GM12878 (cell line): ENCODE results near the gene SSNA1. TPM values are rescaled to one million over a fixed set of nuclear protein-coding genes. Genes with fewer than 3 reads are reported as not detected.

ENCODE experiments used
- ATAC-seq: fragments of 200-7000 bp; cut with Tn5 transposase; 3 replicates; pipeline ENCODE4 v1.9.1; 2020; ENCODE audit warnings: mild to moderate bottlenecking, moderate library complexity
- BruUV-seq: library from RNA; stranded (reverse); fragments of 400-500 nt; replicated peaks from 2 replicates; lab custom pipeline; 2021; lab: Mats Ljungman, UMichigan
- CTCF ChIA-PET: fragments of 300-600 bp; sonication (Branson Sonifier 250); formaldehyde crosslinking; extraction: SDS; loops from one replicate; lab custom pipeline; 2021; ENCODE audit warnings: inconsistent platforms; lab: Yijun Ruan, JAX
- POLR2A ChIA-PET: fragments of 350-600 bp; formaldehyde crosslinking; extraction: SDS; loops from one replicate; lab custom pipeline; 2021; ENCODE audit warnings: inconsistent platforms; lab: Charles Lee
- RAD21 ChIA-PET: fragments of 300-600 bp; sonication (Branson Sonifier 250); formaldehyde crosslinking; loops from one replicate; lab custom pipeline; 2023; ENCODE audit warnings: antibody characterized with exemption; ENCODE audit not compliant: unreplicated experiment; lab: Charles Lee
- SMC1A ChIA-PET: fragments of 300-600 bp; sonication (Branson Sonifier 250); formaldehyde crosslinking; loops from one replicate; lab custom pipeline; 2023; ENCODE audit not compliant: unreplicated experiment, uncharacterized antibody; lab: Charles Lee
- DNase-seq: peaks from one replicate; pipeline ENCODE4 v3.0.0-alpha.2; 2011; ENCODE audit warnings: low read depth, low spot score
- FAIRE-seq: peaks from 3 replicates; lab custom pipeline; 2011; peaks lifted over from hg19 to GRCh38; lab: Jason Lieb, UNC
- H2AFZ ChIP-seq: 2 replicates; pipeline ENCODE4 v1.6.0; 2011; ENCODE audit warnings: low read depth, low read length, control low read depth; ENCODE audit not compliant: control insufficient read depth
- H3K27ac ChIP-seq: 2 replicates; pipeline ENCODE4 v1.5.1; 2011; ENCODE audit warnings: control low read depth; ENCODE audit not compliant: control insufficient read depth, insufficient read depth
- H3K27me3 ChIP-seq, 2 experiments: replicated peaks in 1 of 2; 2 replicates each; pipeline versions ENCODE4 v1.6.0 to v1.6.1; 2011; ENCODE audit warnings: low read length in 1 of 2; ENCODE audit not compliant: control insufficient read depth in 2 of 2, insufficient read depth in 2 of 2
- H3K36me3 ChIP-seq, 2 experiments: 2 replicates each; pipeline ENCODE4 v1.5.1; 2011; ENCODE audit warnings: low read length in 1 of 2; ENCODE audit not compliant: control insufficient read depth in 2 of 2, insufficient read depth in 2 of 2
- H3K4me1 ChIP-seq: 2 replicates; pipeline ENCODE4 v1.6.1; 2011; ENCODE audit warnings: mild to moderate bottlenecking, low read length, moderate library complexity, mixed read lengths; ENCODE audit not compliant: control insufficient read depth, insufficient read depth
- H3K4me2 ChIP-seq: 2 replicates; pipeline ENCODE4 v1.6.0; 2011; ENCODE audit warnings: control low read depth; ENCODE audit not compliant: control insufficient read depth, insufficient read depth
- H3K4me3 ChIP-seq: fragments of 200-600 bp; sonication (generic); 2 replicates; pipeline ENCODE4 v1.5.1; 2016
- H3K79me2 ChIP-seq: 2 replicates; pipeline ENCODE4 v1.6.0; 2011; ENCODE audit warnings: low read length; ENCODE audit not compliant: control insufficient read depth, insufficient read depth
- H3K9ac ChIP-seq: 2 replicates; pipeline ENCODE4 v1.8.0; 2011; ENCODE audit warnings: low read length, control low read depth, mixed read lengths; ENCODE audit not compliant: control insufficient read depth, insufficient read depth
- H3K9me3 ChIP-seq: replicated peaks from 3 replicates; pipeline ENCODE4 v1.5.1; 2011; ENCODE audit warnings: mild to moderate bottlenecking, low read length; ENCODE audit not compliant: control insufficient read depth, insufficient read depth
- H4K20me1 ChIP-seq: 2 replicates; pipeline ENCODE4 v1.6.0; 2011; ENCODE audit not compliant: control insufficient read depth, insufficient read depth
- BHLHE40 ChIP-seq, 2 experiments: fragments of 450-650 bp in 1 of 2; IDR thresholded peaks; 2 replicates each; pipeline ENCODE4 v1.6.1; 2011 to 2017; ENCODE audit warnings: low read depth in 2 of 2, borderline replicate concordance in 1 of 2, improper control_type of control experiment in 1 of 2, low read length in 1 of 2, mild to moderate bottlenecking in 1 of 2
- CBX5 ChIP-seq: sonication (generic); IDR thresholded peaks from 2 replicates; pipeline ENCODE4 v1.6.1; 2016; ENCODE audit warnings: low read depth, moderate library complexity, mild to moderate bottlenecking, inconsistent platforms
- CHD2 ChIP-seq: IDR thresholded peaks from 2 replicates; pipeline ENCODE4 v1.6.1; 2011; ENCODE audit warnings: low read depth, low read length, improper control_type of control experiment, borderline replicate concordance
- EGR1 ChIP-seq, 2 experiments: IDR thresholded peaks; 1 replicate in 1 of 2; 2 replicates in 1 of 2; pipeline ENCODE4 v1.6.1; 2011 to 2012; ENCODE audit warnings: low read depth in 2 of 2, low read length in 2 of 2, borderline replicate concordance in 1 of 2, mild to moderate bottlenecking in 1 of 2, moderate library complexity in 1 of 2
- FOS ChIP-seq: IDR thresholded peaks from 3 replicates; pipeline ENCODE4 v1.6.1; 2011; ENCODE audit warnings: borderline replicate concordance; ENCODE audit not compliant: insufficient read length; ENCODE audit errors: extremely low read depth
- HDAC6 ChIP-seq: fragments of 200-600 bp; sonication (generic); IDR thresholded peaks from one replicate; pipeline ENCODE4 v1.8.0; 2017; ENCODE audit warnings: antibody characterized with exemption; ENCODE audit not compliant: unreplicated experiment
- JUNB ChIP-seq: IDR thresholded peaks from 2 replicates; pipeline ENCODE4 v1.6.1; 2016; ENCODE audit warnings: antibody characterized with exemption, mild to moderate bottlenecking
- NBN ChIP-seq: fragments of 450-650 bp; IDR thresholded peaks from 2 replicates; pipeline ENCODE4 v1.6.1; 2016
- NR2F1 ChIP-seq: fragments of 450-650 bp; conservative IDR thresholded peaks from 2 replicates; pipeline ENCODE4 v1.6.1; 2017; ENCODE audit warnings: mild to moderate bottlenecking
- SREBF2 ChIP-seq: IDR thresholded peaks from 2 replicates; pipeline ENCODE4 v1.6.1; 2012; ENCODE audit warnings: mild to moderate bottlenecking, low read length
- SRF ChIP-seq, 2 experiments: IDR thresholded peaks; 2 replicates each; pipeline ENCODE4 v1.6.1; 2011; ENCODE audit warnings: low read depth in 2 of 2, low read length in 2 of 2, mild to moderate bottlenecking in 1 of 2, moderate library complexity in 1 of 2
- SUZ12 ChIP-seq: fragments of 200-600 bp; sonication (generic); IDR thresholded peaks from one replicate; pipeline ENCODE4 v1.6.1; 2018; ENCODE audit warnings: antibody characterized with exemption, mild to moderate bottlenecking; ENCODE audit not compliant: unreplicated experiment
- YY1 ChIP-seq: IDR thresholded peaks from 2 replicates; pipeline ENCODE4 v1.6.1; 2011; ENCODE audit warnings: low read depth, mild to moderate bottlenecking, low read length
- WGBS: methylation state at CpG from one replicate; pipeline ENCODE4 v1.1.6; 2016; ENCODE audit warnings: low lambda C conversion rate; ENCODE audit not compliant: insufficient replicate concordance, insufficient coverage; ENCODE audit errors: missing lambda C conversion rate; 5-methylcytosine and 5-hydroxymethylcytosine counted together
- in situ Hi-C: fragments of 300-500 bp; cut with MboI; formaldehyde crosslinking; loops from 9 replicates; pipeline ENCODE4 v1.14.3; 2018; ENCODE audit warnings: mixed read lengths
- intact Hi-C: fragments of 100-400 bp; cut with micrococcal nuclease; formaldehyde crosslinking; loops from one replicate; pipeline ENCODE4 v1.14.2; 2022; ENCODE audit not compliant: unreplicated experiment
- polyA plus RNA-seq, 11 experiments: library from polyadenylated mRNA; depleted of rRNA in 4 of 11; unstranded in 6 of 11; stranded (reverse) in 5 of 11; fragments of >200 nt; fragmentation: Nextera tagmentation in 4 of 11; fragmentation: Illumina TruSeq in 1 of 11; extraction: Ambion mirVana in 4 of 11; extraction: Trizol in 1 of 11; gene quantifications; 1 replicate in 1 of 11; 2 replicates in 10 of 11; pipeline versions ENCODE4 v1.2.1 to v1.2.3, GENCODE V29; 2011 to 2016; ENCODE audit warnings: inconsistent platforms in 2 of 11, missing spikeins in 2 of 11, low read depth in 1 of 11
- total RNA-seq, 4 experiments: library from RNA; depleted of rRNA in 3 of 4; stranded (reverse); fragments of >200 nt in 3 of 4; fragmentation: Illumina TruSeq in 1 of 4; extraction: Trizol in 1 of 4; gene quantifications; 2 replicates each; pipeline versions ENCODE4 v1.2.1 to v1.2.3, GENCODE V29; 2013 to 2021
- TF ChIP-seq, protein P1 (sequence below): fragments of 450-650 bp; IDR thresholded peaks from 2 replicates; pipeline ENCODE4 v1.6.1; 2017; ENCODE audit warnings: borderline replicate concordance
- TF ChIP-seq, protein P2 (sequence below), 3 experiments: IDR thresholded peaks in 2 of 3; conservative IDR thresholded peaks in 1 of 3; 2 replicates each; pipeline ENCODE4 v1.5.1; 2011; ENCODE audit warnings: low read depth in 3 of 3, low read length in 3 of 3, mild to moderate bottlenecking in 3 of 3, control low read depth in 2 of 3, moderate library complexity in 2 of 3, inconsistent platforms in 1 of 3, mixed read lengths in 1 of 3; ENCODE audit not compliant: control insufficient read depth in 2 of 3, insufficient read depth in 1 of 3; ENCODE audit errors: extremely low read depth in 1 of 3
- TF ChIP-seq, protein P3 (sequence below): IDR thresholded peaks from 2 replicates; pipeline ENCODE4 v1.6.1; 2011; ENCODE audit warnings: mild to moderate bottlenecking, low read depth, low read length, moderate library complexity; ENCODE audit not compliant: insufficient replicate concordance

Gene SSNA1
- total and polyA plus RNA-seq, 10 of the 15 experiments (the other 5 are each of a cell fraction or from before 2014, with no cell fraction given) = 0.63 to 139 (median 78.0) TPM

DNA sequence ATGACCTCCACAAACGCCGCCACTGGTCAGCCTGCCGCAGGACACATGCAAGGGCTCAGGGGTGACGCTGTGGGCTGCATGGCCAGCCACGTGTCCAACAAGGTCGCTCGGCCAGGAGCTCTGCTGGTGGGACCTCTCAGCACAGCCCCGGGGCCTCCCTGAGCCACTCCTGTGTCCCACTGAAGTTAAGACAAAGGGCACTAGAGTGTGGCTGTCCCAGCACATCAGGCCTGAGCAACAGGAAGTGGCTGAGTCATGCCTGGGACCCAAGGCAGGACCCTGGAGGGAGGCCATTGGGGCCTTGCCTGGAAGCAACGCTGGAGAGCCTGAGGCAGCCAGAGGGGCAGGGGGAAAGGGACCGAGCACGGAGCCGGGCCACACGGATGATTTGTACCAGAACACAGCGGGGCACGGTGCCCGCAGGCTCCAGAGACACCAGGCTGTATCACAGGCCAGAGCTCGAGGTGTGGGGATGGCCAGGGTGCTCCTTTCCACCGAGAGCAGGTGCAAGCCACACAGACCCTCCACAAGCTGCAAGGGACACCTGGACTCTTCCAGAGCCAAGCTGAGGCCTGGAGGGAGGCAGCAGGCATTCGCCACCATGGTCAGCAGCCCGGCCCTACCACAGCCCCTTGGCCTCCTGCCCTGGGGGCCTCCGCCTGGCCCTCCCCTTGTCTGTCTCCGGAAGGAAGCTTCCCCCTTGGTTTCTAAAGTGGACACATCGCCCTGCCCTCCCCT lies 10.1 kb upstream of the SSNA1 start:
- intact Hi-C loops = no loop called here
- SMC1A ChIA-PET = no interaction called here
- TF ChIP-seq, protein P1, sequence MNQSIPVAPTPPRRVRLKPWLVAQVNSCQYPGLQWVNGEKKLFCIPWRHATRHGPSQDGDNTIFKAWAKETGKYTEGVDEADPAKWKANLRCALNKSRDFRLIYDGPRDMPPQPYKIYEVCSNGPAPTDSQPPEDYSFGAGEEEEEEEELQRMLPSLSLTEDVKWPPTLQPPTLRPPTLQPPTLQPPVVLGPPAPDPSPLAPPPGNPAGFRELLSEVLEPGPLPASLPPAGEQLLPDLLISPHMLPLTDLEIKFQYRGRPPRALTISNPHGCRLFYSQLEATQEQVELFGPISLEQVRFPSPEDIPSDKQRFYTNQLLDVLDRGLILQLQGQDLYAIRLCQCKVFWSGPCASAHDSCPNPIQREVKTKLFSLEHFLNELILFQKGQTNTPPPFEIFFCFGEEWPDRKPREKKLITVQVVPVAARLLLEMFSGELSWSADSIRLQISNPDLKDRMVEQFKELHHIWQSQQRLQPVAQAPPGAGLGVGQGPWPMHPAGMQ = no peak
- no peak for TF ChIP-seq NBN
- TF ChIP-seq FOS = no peak
- TF ChIP-seq SUZ12 = no peak
- TF ChIP-seq HDAC6 = no peak
- no peak for TF ChIP-seq CBX5
- TF ChIP-seq BHLHE40 (IDR thresholded peaks at IDR 0.05; ENCODE audit: borderline replicate concordance in 1 of 2, low read depth in 2 of 2, low read length in 1 of 2) = no peak
- TF ChIP-seq SRF (IDR thresholded peaks at IDR 0.05; ENCODE audit: low read depth in 2 of 2, low read length in 2 of 2) = no peak
- no peak for TF ChIP-seq EGR1 (IDR thresholded peaks at IDR 0.05; ENCODE audit: borderline replicate concordance in 1 of 2, low read depth in 2 of 2, low read length in 2 of 2)
- TF ChIP-seq, protein P2, sequence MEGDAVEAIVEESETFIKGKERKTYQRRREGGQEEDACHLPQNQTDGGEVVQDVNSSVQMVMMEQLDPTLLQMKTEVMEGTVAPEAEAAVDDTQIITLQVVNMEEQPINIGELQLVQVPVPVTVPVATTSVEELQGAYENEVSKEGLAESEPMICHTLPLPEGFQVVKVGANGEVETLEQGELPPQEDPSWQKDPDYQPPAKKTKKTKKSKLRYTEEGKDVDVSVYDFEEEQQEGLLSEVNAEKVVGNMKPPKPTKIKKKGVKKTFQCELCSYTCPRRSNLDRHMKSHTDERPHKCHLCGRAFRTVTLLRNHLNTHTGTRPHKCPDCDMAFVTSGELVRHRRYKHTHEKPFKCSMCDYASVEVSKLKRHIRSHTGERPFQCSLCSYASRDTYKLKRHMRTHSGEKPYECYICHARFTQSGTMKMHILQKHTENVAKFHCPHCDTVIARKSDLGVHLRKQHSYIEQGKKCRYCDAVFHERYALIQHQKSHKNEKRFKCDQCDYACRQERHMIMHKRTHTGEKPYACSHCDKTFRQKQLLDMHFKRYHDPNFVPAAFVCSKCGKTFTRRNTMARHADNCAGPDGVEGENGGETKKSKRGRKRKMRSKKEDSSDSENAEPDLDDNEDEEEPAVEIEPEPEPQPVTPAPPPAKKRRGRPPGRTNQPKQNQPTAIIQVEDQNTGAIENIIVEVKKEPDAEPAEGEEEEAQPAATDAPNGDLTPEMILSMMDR (IDR thresholded peaks at IDR 0.05 in 2 of 3, conservative IDR thresholded peaks at IDR 0.05 in 1 of 3; ENCODE audit: control insufficient read depth in 2 of 3, extremely low read depth in 1 of 3, insufficient read depth in 1 of 3, low read depth in 3 of 3, low read length in 3 of 3) = no peak
- TF ChIP-seq NR2F1 = no peak
- no peak for TF ChIP-seq CHD2
- TF ChIP-seq YY1 = no peak
- TF ChIP-seq JUNB = no peak
- TF ChIP-seq SREBF2 = no peak
- TF ChIP-seq, protein P3, sequence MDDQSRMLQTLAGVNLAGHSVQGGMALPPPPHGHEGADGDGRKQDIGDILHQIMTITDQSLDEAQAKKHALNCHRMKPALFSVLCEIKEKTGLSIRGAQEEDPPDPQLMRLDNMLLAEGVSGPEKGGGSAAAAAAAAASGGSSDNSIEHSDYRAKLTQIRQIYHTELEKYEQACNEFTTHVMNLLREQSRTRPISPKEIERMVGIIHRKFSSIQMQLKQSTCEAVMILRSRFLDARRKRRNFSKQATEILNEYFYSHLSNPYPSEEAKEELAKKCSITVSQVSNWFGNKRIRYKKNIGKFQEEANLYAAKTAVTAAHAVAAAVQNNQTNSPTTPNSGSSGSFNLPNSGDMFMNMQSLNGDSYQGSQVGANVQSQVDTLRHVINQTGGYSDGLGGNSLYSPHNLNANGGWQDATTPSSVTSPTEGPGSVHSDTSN = no peak

More for the DNA sequence above, 10.1 kb upstream of the SSNA1 start:
- Histone ChIP-seq H3K9me3 (no peaks in the 10 kb centered on the region), H3K27me3 (no peaks in the 10 kb centered on the region), H3K4me2 (no peak overlapping the region), H3K27ac (no peak overlapping the region), H2AFZ (no peak overlapping the region), H3K4me3 (no peak overlapping the region), H4K20me1 (no peaks in the 10 kb centered on the region), H3K4me1 (no peaks in the 10 kb centered on the region), H3K36me3 (peaks cover 4 to 16% of the 10 kb centered on the region in 2 experiments), H3K9ac (no peak overlapping the region), H3K79me2 (no peaks in the 10 kb centered on the region)
- WGBS = 85% methylated on average over 23 of the region's 23 CpGs
- FAIRE-seq (no peak), DNase-seq (no peak), ATAC-seq (no peak)
- ChIA-PET POLR2A (no interaction called here), CTCF (interaction anchor here (0.6 to 1.0 kb wide), 2 partner anchors 23 to 112 kb away, joined by 3 read pairs; no protein-coding TSS in a partner anchor), RAD21 (no interaction called here)
- BruUV-seq = no TSS peak
- in situ Hi-C loops = no loop called here
